NB4 (cell line): Measurements from ENCODE around the gene RAI14.

ENCODE experiments used
- MYC ChIP-seq: IDR thresholded peaks from 2 replicates; pipeline ENCODE4 v1.6.1; 2011; ENCODE audit warnings: low read depth, low read length
- POLR2A ChIP-seq: IDR thresholded peaks from 2 replicates; pipeline ENCODE4 v1.6.1; 2011; ENCODE audit warnings: mild to moderate bottlenecking; ENCODE audit not compliant: insufficient read length; ENCODE audit errors: extremely low read depth
- TF ChIP-seq, protein P1 (sequence below): IDR thresholded peaks from one replicate; pipeline ENCODE4 v1.5.1; 2012; ENCODE audit warnings: low read depth, low read length
- TF ChIP-seq, protein P2 (sequence below): IDR thresholded peaks from 2 replicates; pipeline ENCODE4 v1.6.1; 2011; ENCODE audit warnings: low read depth, low read length

DNA sequence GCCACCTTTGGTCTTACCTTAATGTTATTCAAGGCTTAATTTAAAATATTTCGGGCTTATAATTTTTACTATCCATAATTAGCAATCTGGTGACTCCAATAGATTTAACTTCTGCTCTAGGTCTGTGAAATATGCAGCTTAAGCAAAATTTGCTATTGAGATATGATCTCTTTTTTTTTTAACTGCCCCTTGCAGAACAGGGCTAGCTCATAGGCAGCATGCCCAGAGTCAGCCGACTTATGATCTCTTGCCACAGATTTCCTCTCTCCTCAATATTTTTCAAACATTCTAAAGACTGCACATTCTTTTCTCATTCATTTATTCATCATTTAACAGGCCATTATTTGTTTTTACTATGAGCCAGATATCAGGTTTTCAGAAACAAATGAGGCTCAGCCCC is 187.4 kb downstream of the RAI14 start:
- TF ChIP-seq POLR2A (no peak), MYC (no peak)
- TF ChIP-seq, protein P1, sequence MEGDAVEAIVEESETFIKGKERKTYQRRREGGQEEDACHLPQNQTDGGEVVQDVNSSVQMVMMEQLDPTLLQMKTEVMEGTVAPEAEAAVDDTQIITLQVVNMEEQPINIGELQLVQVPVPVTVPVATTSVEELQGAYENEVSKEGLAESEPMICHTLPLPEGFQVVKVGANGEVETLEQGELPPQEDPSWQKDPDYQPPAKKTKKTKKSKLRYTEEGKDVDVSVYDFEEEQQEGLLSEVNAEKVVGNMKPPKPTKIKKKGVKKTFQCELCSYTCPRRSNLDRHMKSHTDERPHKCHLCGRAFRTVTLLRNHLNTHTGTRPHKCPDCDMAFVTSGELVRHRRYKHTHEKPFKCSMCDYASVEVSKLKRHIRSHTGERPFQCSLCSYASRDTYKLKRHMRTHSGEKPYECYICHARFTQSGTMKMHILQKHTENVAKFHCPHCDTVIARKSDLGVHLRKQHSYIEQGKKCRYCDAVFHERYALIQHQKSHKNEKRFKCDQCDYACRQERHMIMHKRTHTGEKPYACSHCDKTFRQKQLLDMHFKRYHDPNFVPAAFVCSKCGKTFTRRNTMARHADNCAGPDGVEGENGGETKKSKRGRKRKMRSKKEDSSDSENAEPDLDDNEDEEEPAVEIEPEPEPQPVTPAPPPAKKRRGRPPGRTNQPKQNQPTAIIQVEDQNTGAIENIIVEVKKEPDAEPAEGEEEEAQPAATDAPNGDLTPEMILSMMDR = no peak
- TF ChIP-seq, protein P2, sequence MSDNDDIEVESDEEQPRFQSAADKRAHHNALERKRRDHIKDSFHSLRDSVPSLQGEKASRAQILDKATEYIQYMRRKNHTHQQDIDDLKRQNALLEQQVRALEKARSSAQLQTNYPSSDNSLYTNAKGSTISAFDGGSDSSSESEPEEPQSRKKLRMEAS = no peak
